HG02642 (cell line): Measurements from ENCODE around the gene ZNF324.
"Not testable (repeated sequence)": the region's sequence is repeated elsewhere in the genome, so short reads cannot be mapped to it uniquely, and the experiment has no call there.

ENCODE experiments used
- ATAC-seq: cut with Tn5 transposase; IDR thresholded peaks from one replicate; pipeline ENCODE4 v1.9.1; 2021; ENCODE audit warnings: mild to moderate bottlenecking; ENCODE audit not compliant: unreplicated experiment, poor library complexity

ZNF324 gene

DNA sequence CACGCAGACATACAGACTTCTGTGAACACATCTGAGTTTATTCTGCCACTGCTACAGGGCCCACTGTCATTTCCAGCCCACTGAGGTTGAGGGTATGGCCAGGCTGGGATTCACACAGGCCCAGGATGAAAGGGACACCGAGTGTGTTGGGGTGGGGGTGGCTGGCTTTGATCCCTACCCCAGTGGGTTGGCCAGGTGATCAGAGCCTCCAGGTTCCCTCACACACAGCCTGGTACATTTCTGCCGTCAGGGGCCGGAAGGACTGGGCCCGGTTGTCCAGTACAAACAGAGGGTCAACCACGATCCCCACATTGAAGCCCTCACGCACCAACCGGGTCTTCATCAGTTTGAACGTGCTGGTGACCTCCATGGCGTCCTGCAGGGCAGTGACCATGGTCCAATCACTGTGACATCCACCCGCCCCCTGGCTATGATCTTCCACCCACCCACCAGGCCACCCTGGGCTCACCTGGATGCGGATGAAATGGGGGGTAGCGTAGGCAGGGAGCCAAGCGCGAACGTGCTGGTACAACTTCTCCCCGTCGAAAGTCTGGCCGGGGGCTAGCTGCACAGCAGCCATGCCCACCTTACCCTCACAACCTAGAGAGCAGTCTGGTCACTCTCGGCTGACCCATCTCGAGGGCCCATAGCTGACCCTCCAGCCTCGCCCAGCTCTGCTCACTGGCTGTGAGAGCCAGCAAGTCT is 31.6 kb downstream of the ZNF324 start:
- no peak for ATAC-seq

DNA sequence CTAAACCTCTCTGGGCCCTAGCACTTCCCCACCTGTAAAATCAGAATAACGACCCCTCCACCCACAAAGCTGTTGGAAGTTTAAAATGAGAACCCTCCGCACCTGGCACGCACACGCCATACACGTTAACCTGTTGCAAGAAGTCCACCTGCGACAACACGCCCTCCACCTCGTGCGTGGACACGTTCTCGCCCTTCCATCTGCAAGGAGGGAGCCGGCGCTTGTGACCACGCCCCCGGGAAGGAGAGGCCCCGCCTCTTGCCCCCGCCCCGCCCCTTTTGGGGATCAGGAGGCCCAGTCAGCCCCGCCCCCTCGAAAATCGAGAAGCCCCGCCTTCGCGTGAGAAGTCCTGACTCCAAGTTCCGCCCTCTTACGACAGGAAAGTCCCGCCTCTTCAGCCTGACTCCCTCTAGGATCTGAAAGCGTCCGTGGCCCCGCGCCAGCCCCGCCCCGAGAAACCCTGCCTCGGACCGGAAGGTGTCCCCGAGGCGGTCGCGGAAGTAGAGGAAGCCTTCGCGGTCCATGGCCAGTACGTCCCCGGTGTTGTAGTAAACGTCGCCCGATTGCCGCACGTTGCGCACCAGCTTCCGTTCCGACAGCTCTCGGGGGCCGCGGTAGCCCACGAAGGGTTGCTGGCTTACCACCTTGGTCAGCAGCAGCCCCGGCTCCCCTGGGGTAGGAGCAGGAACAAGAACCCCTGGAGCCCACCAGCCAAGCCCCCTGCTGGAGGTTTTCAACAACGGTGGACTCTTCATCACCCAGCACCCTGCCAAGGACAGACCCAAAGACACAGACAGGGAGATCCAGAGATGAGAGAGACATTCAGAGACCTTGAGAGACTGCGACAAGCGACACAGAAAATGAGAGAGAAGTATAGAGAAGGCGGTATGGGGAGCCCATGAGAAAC is 32.4 kb downstream of the ZNF324 start:
- peak; percentile 91 for ATAC-seq

DNA sequence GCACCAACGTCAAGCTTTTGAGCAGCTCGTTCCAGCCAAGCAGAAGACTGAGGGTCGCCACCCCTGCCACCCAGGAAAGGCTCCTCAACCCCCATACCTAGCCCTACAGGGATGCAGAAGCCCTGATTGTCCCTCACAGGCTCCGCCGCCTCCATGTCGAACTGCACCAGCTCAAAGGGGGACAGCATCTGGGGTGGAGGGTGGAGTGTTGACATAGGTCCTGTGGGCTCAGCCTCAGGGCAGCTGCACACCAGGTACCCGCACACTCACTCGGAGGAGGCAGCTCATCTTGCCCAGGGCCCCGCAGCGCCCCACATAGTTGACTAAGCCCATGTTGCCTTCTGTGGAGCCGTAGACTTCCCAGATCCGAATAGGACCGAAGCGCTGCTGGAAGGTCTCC is 33.4 kb downstream of the ZNF324 start:
- no peak for ATAC-seq

DNA sequence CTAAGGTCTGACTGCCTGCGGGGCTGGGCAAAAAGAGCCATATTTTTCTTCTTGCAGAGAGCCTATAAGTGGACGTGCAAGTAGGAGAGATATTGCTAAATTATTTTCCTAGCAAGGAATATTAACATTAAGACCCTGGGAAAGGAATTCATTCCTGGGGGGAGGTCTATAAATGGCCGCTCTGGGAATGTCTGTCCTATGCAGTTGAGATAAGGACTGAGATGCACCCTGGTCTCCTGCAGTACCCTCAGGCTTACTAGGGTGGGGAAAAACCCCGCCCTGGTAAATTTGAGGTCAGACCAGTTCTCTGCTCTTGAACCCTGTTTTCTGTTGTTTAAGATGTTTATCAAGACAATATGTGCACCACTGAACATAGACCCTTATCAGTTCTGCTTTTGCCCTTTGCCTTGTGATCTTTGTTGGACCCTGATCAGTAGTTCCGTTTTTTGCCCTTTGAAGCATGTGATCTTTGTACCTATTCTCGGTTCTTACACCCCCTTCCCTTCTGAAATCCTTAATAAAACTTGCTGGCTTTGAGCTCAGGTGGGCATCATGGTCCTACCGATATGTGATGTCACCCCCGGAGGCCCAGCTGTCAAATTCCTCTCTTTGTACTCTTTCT is 40.8 kb downstream of the ZNF324 start:
- ATAC-seq: not testable (repeated sequence)

- ATAC-seq: no peak
Measured at GRCh38 chr19:58509731-58510083, 42.8 kb downstream of the ZNF324 start.

DNA sequence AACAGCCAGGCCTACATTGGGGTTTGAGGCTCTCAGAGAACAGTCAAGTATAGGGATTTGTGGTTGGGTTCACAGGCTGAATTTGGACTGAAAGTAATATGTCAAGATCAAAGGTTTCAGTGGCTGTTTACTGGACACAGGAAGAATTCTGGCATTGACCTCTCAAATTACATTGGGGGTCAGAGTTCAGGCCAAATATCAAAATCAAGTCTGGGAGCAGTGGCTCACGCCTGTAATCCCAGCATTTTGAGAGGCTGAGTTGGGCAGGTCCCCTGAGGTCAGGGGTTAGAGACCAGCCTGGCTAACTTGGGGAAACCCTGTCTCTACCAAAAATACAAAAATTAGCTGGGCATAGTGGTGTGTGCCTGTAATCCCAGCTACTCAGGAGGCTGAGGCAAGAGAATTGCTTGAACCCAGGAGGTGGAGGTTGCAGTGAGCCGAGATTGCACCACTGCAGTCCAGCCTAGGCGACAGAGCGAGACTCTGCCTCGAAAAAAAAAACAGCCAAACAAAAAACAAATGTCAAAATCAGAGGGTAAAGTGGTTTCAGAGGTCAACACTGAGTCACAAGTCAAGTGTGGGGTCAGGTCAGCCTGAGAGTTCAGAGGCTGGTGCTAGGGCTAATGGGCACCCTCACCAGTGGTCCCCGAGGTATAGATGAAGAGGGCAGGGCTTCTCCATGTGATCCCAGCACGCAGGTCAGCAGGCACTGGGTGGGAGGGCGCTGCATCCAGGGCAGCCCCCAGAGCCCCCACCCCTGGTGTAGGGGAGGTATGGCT is 43.4 kb downstream of the ZNF324 start:
- ATAC-seq: no peak

DNA sequence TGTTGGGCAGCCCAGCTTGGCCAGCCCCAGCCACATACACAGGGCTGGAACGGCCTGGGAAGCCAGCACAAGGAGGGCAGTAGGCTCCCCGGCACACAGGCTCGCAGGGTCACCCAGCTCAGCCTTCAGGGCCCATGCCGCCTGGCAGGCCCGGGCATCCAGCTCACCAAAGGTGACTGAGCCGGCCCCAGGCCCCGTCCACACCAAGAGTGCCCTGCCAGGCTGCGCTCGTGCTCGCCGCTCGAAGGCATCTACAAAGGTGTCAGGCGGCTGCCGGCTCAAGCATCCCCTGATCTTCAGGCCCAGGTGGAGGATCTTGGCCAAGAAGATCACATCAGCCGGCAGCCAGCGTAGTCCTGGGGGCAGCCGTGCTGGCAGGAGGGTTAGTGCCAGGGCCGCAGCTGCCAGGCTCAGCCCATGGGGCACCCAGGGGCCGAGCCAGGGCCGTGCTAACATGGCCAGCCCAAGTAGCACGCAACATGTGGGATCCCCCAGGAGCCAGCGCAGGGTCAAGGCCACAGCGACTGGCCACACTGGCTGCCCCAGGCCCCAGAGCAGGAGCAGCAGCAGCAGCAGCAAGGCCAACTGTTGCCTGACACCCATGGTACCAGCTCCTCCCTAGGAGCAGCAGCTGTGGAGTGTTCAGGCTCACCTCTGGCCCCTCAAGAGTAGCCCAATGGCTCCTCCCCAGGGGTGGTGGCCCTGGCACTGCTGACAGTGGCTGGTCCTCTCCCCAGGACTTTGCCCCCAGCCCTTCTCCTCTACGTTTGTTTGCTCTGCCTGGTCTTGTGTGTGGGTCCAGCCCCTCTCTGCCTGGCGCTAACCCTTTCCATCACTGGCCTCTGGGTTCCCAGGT is 44.7 kb downstream of the ZNF324 start, which contains the start of gene SLC27A5:
SLC27A5 (minus strand) TSS at position 640 of the 856 bp plus-strand sequence; CDS start at position 603, 37 bp downstream.
- no peak for ATAC-seq

DNA sequence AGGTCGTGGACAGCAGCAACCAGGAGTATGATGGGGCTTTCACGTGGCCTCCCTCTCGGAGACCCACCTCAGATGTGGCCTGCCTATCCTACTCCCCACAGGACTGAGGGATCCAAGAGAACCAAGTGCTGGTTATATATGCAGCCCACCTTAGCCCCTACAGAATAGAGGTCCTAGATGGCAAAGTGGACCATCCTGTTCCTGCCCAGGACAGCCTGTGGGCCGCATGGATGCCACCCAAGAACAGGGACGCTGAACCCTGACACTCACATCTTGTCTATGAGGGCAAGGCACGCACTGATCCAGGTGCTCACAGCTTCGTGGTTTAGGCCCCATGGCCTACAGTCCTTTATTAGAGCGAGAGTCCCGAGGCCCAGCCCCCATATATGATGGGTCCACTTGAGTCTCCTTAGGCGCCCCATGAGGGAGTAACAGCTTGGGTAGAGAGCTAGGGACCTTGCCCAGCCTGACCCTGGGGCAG is 46.4 kb downstream of the ZNF324 start:
- no peak for ATAC-seq

DNA sequence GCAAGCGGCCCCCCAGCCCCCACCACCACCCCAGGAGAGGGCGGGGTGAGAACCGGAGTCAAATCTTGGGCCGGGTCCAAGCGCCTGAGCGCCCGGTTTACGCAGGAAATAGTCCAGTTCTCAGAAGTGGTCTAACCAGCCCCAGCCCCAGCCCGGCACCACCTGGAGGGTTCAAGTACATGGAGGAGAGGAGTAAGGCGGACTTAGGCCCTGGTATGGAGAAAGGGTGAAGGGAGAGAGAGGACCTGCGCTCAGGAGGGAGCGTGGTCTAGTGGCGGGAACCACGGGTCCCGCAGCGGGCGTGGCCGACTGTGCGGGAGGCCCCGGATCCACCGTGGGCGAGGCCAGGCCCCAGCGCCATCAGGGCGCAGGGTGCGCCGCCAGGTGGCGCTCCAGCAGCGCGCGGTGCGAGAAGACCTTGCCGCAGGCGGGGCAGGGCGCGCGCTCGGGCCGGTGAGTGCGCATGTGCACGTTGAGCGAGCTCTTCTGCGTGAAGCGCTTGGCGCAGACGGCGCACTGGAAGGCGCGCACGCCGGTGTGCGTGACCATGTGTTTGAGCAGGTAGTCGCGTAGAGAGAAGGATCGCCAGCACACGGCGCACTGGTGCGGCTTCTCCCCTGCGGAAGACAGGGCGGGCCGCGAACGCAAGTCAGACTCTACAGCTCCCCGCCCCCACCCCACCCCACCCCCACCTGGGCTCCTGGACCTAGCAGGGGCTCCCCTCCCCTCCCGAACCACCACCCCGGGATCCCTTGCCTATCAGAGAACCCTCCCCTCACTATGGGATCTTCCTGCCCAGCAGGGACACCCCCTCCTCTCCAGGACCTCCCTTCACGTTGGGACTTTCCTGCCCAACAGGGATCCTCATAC is 47.0 kb downstream of the ZNF324 start:
- peak; percentile 76 for ATAC-seq

DNA sequence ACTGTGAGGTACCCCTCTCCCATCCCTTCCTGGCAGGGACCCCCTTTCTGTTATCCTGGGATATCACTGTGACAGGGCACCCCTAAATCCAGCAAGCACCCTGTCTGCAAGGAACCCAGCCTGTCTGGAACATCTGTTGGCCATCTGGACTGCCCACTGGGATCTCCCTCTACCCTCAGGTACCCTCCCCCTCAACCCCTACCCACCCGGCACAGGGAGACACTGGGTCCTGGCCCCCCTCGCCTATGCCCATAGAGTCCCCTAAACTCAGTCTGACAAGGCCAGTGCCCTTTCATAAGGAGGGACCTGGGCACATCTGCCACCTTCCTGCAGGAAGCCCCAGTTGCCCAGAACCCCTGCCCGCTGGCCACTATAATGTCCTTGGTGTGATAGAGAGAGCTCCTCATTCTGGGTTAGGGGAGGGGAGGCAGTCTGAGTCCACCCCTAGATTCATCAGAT is 47.7 kb downstream of the ZNF324 start:
- no peak for ATAC-seq

DNA sequence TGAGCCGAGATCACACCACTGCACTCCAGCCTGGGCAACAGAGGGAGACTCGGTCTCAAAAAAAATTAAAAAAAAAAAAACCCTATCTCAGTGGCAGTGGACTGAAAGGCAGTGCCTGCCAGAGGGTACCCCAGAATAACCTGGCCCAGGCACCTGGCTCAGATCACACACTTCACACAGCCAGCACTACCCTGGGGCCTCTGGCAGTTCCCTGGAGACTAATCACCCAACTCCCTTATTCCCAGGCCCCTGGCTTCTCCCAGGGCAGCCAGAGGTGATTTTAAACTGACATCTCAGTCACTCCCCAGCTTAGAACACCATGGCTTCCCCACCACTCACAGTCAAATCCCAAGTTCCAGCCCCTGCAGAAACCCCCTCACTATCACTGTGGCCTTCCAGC is 48.4 kb downstream of the ZNF324 start:
- ATAC-seq: no peak

GRCh38 chr19:58516246-58516836 is 49.5 kb downstream of the ZNF324 start:
- no peak for ATAC-seq

DNA sequence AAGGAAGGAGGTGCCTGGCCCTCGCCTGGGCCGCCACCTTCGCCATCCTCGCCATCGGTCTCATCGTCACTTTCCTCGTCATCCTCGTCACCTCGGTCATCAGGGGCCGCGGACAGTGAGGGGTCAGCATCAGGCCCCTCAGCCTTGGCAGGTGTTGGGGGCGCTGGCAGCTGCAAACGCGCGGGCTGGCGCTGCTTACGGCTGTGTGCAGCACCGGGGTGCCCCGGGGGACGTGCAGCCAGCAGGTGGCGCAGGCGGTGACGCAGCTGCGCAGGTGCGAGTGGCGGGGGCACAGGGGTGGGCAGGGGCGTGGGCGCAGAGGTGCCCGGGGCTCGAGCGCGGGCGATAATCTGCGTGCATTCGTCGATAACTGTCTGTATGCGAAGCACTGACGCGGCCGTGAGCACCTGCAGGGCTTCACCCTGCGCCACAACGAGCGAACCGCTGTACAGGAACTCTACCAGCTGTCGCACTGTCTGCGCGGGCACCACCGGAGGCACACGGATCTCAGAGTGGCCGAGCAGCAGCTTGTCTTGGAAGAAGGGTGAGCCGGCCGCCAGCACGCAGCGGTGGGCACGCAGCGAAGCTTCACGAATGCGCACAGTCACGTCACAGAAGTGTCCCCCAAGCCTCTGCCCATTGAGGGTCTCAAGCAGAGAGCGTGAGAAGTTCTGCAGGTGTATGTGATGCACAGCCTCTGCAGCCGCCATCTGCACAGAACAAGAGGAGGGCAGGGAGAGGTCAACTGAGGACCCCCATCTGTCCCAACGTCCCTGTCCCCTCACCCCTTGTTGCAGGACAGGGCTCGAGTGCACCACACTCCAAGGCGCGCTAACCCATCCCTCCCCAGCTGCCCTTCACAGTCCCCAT is 50.3 kb downstream of the ZNF324 start:
- ATAC-seq: no peak

- no peak for ATAC-seq
Measured at GRCh38 chr19:58518256-58519086, 51.6 kb downstream of the ZNF324 start.

- peak; percentile 0 for ATAC-seq
Measured at GRCh38 chr19:58519087-58519354, 52.1 kb downstream of the ZNF324 start.
